Activated T-cell treated with anti-CD3 and anti-CD28 coated beads for 48 hours (primary cell): ENCODE results near the gene ZNF808.
"Not testable (repeated sequence)": the region's sequence is repeated elsewhere in the genome, so short reads cannot be mapped to it uniquely, and the experiment has no call there.

Source experiments
- DNase-seq: peaks from one replicate; pipeline ENCODE4 v3.0.0-alpha.2; 2020; ENCODE audit warnings: low read depth

The ZNF808 gene

DNA sequence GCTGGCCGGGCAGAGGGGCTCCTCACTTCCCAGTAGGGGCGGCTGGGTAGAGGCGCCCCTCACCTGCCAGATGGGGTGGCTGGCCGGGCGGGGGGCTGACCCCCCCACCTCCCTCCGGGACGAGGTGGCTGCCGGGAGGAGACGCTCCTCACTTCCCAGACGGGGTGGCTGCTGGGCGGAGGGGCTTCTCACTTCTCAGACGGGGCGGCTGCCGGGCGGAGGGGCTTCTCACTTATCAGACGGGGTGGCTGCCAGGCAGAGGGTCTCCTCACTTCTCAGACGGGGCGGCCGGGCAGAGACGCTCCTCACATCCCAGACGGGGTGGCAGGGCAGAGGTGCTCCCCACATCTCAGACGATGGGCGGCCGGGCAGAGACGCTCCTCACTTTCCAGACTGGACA, 66.0 kb downstream of the ZNF808 start:
- not testable (repeated sequence) for DNase-seq

DNA sequence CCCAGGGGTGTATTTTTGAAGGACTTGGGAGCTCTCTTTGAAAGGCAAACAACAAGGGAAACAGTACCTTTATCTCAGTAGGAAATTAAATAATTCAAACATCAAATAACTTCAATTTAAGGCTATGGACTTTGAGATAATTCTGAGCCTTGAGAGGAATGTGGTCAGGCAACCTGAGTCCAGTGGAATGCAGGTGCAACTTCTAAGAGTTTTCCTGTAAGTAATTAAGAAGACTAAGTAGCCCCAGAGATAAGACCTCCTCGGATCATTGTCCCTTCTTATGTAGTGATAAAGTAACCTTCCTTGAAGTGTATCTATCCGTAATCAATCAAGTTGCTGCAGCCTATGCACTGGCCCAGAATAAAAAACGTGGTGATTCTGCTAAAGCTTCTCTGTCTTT, 71.8 kb downstream of the ZNF808 start:
- no peak for DNase-seq

DNA sequence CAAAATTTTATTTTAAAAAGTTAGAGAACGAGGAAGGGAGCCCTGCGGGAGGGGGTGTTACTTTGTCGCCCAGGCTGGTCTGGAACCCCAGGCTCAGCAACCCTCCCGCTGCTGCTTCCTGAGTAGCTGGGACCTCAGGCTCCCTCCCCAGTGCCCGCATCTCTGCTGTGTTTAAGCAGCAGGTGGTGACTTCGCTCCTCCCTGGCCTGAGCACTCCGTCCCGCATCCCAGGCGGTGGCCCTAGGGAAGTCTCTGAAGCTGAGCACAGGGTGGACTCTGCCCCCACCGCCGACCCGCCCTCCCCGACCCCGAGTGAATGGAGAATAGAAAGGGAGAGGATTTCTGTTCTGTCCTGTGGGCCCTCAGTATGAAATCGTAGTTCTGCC, 73.2 kb downstream of the ZNF808 start:
- DNase-seq: no peak

GRCh38 chr19:52601025-52601973, 73.8 kb downstream of the ZNF808 start:
- peak; percentile 91 for DNase-seq

DNA sequence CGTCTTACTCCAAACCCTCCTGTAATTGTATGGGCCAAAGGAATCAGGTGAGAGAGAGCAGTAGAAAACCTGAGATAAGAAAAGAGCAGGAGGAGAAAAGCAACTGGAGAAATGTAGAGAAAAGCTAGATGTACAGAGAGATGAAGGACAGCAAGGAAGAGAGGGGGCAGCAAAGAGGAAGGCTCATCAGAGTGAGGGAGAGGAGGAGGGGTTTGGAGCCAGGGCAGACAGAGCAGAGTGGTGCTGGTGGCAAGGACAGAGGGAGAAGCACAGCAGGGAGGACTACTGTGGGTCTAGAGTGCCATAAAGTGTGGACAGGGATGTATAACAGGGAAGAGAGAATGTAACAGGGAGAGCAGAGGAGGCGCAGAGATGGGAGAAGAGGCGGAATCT, 74.5 kb downstream of the ZNF808 start:
- DNase-seq: not testable (repeated sequence)

DNA sequence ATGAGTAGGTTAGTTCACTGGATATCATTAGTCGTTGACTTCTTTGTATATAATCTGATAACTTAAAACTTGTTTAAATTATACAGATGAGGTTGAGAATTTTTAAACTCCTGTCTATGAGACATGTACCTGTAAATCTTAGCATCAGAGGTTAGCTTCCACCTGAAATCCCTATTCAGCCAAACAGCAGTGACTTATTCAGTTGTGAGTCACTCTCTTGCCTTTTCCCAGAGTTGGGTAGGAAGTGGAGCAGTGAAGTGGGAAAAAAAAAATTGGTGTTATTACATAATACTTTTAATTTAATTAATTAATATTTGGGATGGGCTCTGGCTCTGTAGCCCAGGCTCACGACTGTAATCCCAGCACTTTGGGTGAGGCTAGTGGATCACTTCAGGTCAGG, 75.5 kb downstream of the ZNF808 start:
- no peak for DNase-seq

- no peak for DNase-seq
Measured at GRCh38 chr19:52603558-52604207, 76.2 kb downstream of the ZNF808 start.
